KMS-11 (cell line): ENCODE results near the gene DEFB113.

ENCODE experiments used
- H2AFZ ChIP-seq: fragments of 200-600 bp; sonication (generic); 2 replicates; pipeline ENCODE4 v1.6.1; 2016; ENCODE audit warnings: antibody characterized with exemption, mixed run types, low read depth
- H3K27ac ChIP-seq: fragments of 200-600 bp; sonication (generic); 2 replicates; pipeline ENCODE4 v1.6.1; 2016; ENCODE audit warnings: mild to moderate bottlenecking, mixed run types
- H3K27me3 ChIP-seq: fragments of 200-600 bp; sonication (generic); 2 replicates; pipeline ENCODE4 v1.6.1; 2017; ENCODE audit warnings: mild to moderate bottlenecking, low read depth, mixed run types, moderate library complexity; ENCODE audit not compliant: insufficient read depth
- H3K36me3 ChIP-seq: fragments of 200-600 bp; sonication (generic); 2 replicates; pipeline ENCODE4 v1.6.1; 2017; ENCODE audit warnings: mild to moderate bottlenecking, mixed run types; ENCODE audit not compliant: insufficient read depth
- H3K4me1 ChIP-seq: fragments of 200-600 bp; sonication (generic); 2 replicates; pipeline ENCODE4 v1.6.1; 2016; ENCODE audit warnings: mild to moderate bottlenecking, low read depth, mixed run types; ENCODE audit not compliant: poor library complexity, severe bottlenecking
- H3K4me2 ChIP-seq: fragments of 200-600 bp; sonication (generic); 2 replicates; pipeline ENCODE4 v1.7.0; 2016; ENCODE audit warnings: mild to moderate bottlenecking, mixed run types
- H3K4me3 ChIP-seq: fragments of 200-600 bp; sonication (generic); IDR thresholded peaks from 2 replicates; pipeline ENCODE4 v1.6.1; 2017; ENCODE audit warnings: low read depth, low read length, mixed read lengths; ENCODE audit not compliant: insufficient read depth
- H3K79me2 ChIP-seq: fragments of 200-600 bp; sonication (generic); 2 replicates; pipeline ENCODE4 v1.6.1; 2016; ENCODE audit warnings: low read depth, mixed run types; ENCODE audit not compliant: insufficient read depth
- H3K9ac ChIP-seq: fragments of 200-600 bp; sonication (generic); 2 replicates; pipeline ENCODE4 v1.6.1; 2016; ENCODE audit warnings: mild to moderate bottlenecking, mixed run types
- H4K20me1 ChIP-seq: fragments of 200-600 bp; sonication (generic); 2 replicates; pipeline ENCODE4 v1.6.1; 2016; ENCODE audit warnings: mild to moderate bottlenecking, mixed run types; ENCODE audit not compliant: insufficient read depth
- TF ChIP-seq, protein P1 (sequence below): fragments of 200-600 bp; sonication (generic); conservative IDR thresholded peaks from 2 replicates; pipeline ENCODE4 v1.6.1; 2017; ENCODE audit warnings: low read depth, mild to moderate bottlenecking, antibody characterized with exemption, low read length, moderate library complexity, mixed read lengths

The DEFB113 gene

GRCh38 chr6:49966334-49966733, 3.1 kb downstream of the DEFB113 start:
- no peaks in the 10 kb centered on the region for H3K36me3 ChIP-seq
- no peaks in the 10 kb centered on the region for H3K79me2 ChIP-seq
- H3K4me3 ChIP-seq: no peak overlapping the region
- no peak overlapping the region for H2AFZ ChIP-seq
- H4K20me1 ChIP-seq: no peaks in the 10 kb centered on the region
- no peak overlapping the region for H3K4me2 ChIP-seq
- H3K27ac ChIP-seq: no peak overlapping the region
- no peaks in the 10 kb centered on the region for H3K27me3 ChIP-seq
- H3K9ac ChIP-seq: no peak overlapping the region
- TF ChIP-seq, protein P1, sequence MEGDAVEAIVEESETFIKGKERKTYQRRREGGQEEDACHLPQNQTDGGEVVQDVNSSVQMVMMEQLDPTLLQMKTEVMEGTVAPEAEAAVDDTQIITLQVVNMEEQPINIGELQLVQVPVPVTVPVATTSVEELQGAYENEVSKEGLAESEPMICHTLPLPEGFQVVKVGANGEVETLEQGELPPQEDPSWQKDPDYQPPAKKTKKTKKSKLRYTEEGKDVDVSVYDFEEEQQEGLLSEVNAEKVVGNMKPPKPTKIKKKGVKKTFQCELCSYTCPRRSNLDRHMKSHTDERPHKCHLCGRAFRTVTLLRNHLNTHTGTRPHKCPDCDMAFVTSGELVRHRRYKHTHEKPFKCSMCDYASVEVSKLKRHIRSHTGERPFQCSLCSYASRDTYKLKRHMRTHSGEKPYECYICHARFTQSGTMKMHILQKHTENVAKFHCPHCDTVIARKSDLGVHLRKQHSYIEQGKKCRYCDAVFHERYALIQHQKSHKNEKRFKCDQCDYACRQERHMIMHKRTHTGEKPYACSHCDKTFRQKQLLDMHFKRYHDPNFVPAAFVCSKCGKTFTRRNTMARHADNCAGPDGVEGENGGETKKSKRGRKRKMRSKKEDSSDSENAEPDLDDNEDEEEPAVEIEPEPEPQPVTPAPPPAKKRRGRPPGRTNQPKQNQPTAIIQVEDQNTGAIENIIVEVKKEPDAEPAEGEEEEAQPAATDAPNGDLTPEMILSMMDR: no peak
- H3K4me1 ChIP-seq: no peaks in the 10 kb centered on the region

- Histone ChIP-seq H3K27me3 (no peaks in the 10 kb centered on the region), H2AFZ (no peak within 1 kb of the TSS), H3K4me2 (no peak within 1 kb of the TSS), H4K20me1 (no peaks in the 10 kb centered on the region), H3K9ac (no peak within 1 kb of the TSS), H3K79me2 (no peaks in the 10 kb centered on the region), H3K27ac (no peak within 1 kb of the TSS), H3K36me3 (no peaks in the 10 kb centered on the region), H3K4me1 (no peaks in the 10 kb centered on the region), H3K4me3 (no peak within 1 kb of the TSS)
- TF ChIP-seq, protein P1: no peak
Measured at GRCh38 chr6:49964064-49964463, 5.4 kb downstream of the DEFB113 start, which contains the start of gene DEFB114. DEFB114 (minus strand) TSS chr6:49964164; CDS start chr6:49964105, 59 bp downstream.

DNA sequence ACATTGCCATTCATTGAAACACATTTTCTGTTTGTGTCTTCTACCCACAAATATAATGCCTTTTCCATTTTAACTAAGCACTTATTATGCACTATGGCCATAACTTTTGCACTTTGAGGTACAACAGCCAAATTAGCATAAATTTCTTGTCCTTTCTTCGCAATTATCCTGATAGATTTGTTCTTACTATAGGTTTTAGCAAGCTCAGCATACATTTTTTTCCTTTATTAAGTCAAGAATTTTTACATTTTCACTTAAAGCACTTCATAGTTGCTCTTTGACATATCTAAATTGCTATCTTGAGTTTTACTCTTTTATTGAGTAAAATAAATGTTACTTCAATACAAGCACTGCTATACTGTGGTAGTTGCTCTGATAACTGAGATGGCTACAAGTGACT, 11.2 kb downstream of the DEFB113 start:
- H4K20me1 ChIP-seq: no peaks in the 10 kb centered on the region
- no peaks in the 10 kb centered on the region for H3K36me3 ChIP-seq
- no peak overlapping the region for H3K4me3 ChIP-seq
- H3K4me2 ChIP-seq: no peak overlapping the region
- no peaks in the 10 kb centered on the region for H3K4me1 ChIP-seq
- no peak overlapping the region for H3K27ac ChIP-seq
- no peak overlapping the region for H2AFZ ChIP-seq
- H3K79me2 ChIP-seq: no peaks in the 10 kb centered on the region
- no peak overlapping the region for H3K9ac ChIP-seq
- no peaks in the 10 kb centered on the region for H3K27me3 ChIP-seq
- TF ChIP-seq, protein P1: no peak

GRCh38 chr6:49955847-49956246, 13.6 kb downstream of the DEFB113 start:
- Histone ChIP-seq H3K27me3 (no peaks in the 10 kb centered on the region), H3K4me1 (no peaks in the 10 kb centered on the region), H2AFZ (no peak overlapping the region), H3K36me3 (no peaks in the 10 kb centered on the region), H4K20me1 (no peaks in the 10 kb centered on the region), H3K27ac (no peak overlapping the region), H3K4me2 (no peak overlapping the region), H3K9ac (no peak overlapping the region), H3K79me2 (no peaks in the 10 kb centered on the region), H3K4me3 (no peak overlapping the region)
- TF ChIP-seq, protein P1: no peak
